Hepatocyte (in vitro differentiated cells): Measurements from ENCODE around the gene TCF4. TPM values are rescaled to one million over a fixed set of nuclear protein-coding genes. Genes with fewer than 3 reads are reported as not detected.

Source experiments
- DNase-seq: peaks from one replicate; pipeline ENCODE4 v3.0.0-alpha.2; 2016; ENCODE audit warnings: low spot score
- H2AFZ ChIP-seq: fragments of 200-600 bp; sonication (generic); 2 replicates; pipeline ENCODE4 v1.6.0; 2016; ENCODE audit warnings: antibody characterized with exemption, mild to moderate bottlenecking
- H3K27ac ChIP-seq: fragments of 200-600 bp; sonication (generic); 2 replicates; pipeline ENCODE4 v1.5.1; 2016; ENCODE audit warnings: mild to moderate bottlenecking
- H3K27me3 ChIP-seq: fragments of 200-600 bp; sonication (generic); 2 replicates; pipeline ENCODE4 v1.6.1; 2016
- H3K36me3 ChIP-seq: fragments of 200-600 bp; sonication (generic); replicated peaks from 2 replicates; pipeline ENCODE4 v1.5.1; 2016; ENCODE audit warnings: low read depth; ENCODE audit not compliant: insufficient read depth
- H3K4me1 ChIP-seq: fragments of 200-600 bp; sonication (generic); 2 replicates; pipeline ENCODE4 v1.5.1; 2016; ENCODE audit warnings: mild to moderate bottlenecking, moderate library complexity; ENCODE audit not compliant: insufficient read depth
- H3K4me2 ChIP-seq: fragments of 200-600 bp; sonication (generic); 2 replicates; pipeline ENCODE4 v1.6.0; 2016
- H3K4me3 ChIP-seq: fragments of 200-600 bp; sonication (generic); 2 replicates; pipeline ENCODE4 v1.5.1; 2016; ENCODE audit warnings: mild to moderate bottlenecking
- H3K79me2 ChIP-seq: fragments of 200-600 bp; sonication (generic); 2 replicates; pipeline ENCODE4 v1.6.0; 2017; ENCODE audit warnings: mild to moderate bottlenecking
- H3K9me2 ChIP-seq: fragments of 200-600 bp; sonication (generic); replicated peaks from 2 replicates; pipeline ENCODE4 v1.6.0; 2017; ENCODE audit warnings: mild to moderate bottlenecking; ENCODE audit not compliant: insufficient read depth
- H3K9me3 ChIP-seq: fragments of 200-600 bp; sonication (generic); 2 replicates; pipeline ENCODE4 v1.5.1; 2016; ENCODE audit warnings: low read depth, mild to moderate bottlenecking
- H4K20me1 ChIP-seq: fragments of 200-600 bp; sonication (generic); 2 replicates; pipeline ENCODE4 v1.6.0; 2016; ENCODE audit warnings: mild to moderate bottlenecking; ENCODE audit not compliant: insufficient read depth, poor library complexity, severe bottlenecking
- EZH2 ChIP-seq: fragments of 200-600 bp; sonication (generic); IDR thresholded peaks from 2 replicates; pipeline ENCODE4 v1.6.1; 2016; ENCODE audit warnings: antibody characterized with exemption, mild to moderate bottlenecking, borderline replicate concordance
- EZH2phosphoT487 ChIP-seq: fragments of 200-600 bp; sonication (generic); IDR thresholded peaks from one replicate; pipeline ENCODE4 v1.6.1; 2018; ENCODE audit warnings: antibody characterized with exemption, mild to moderate bottlenecking, low read depth, moderate library complexity; ENCODE audit not compliant: unreplicated experiment, severe bottlenecking
- WGBS: methylation state at CpG from one replicate; pipeline ENCODE4 v1.1.6; 2016; ENCODE audit warnings: low lambda C conversion rate; ENCODE audit errors: missing lambda C conversion rate; 5-methylcytosine and 5-hydroxymethylcytosine counted together
- polyA plus RNA-seq: library from polyadenylated mRNA; unstranded; fragments of >200 nt; fragmentation: Nextera tagmentation; extraction: Ambion mirVana; gene quantifications from 2 replicates; pipeline ENCODE4 v1.2.1, GENCODE V29; 2016
- total RNA-seq: library from RNA; depleted of rRNA; stranded (reverse); fragments of >200 nt; gene quantifications from 2 replicates; pipeline ENCODE4 v1.2.3, GENCODE V29; 2014
- TF ChIP-seq, protein P1 (sequence below): fragments of 200-600 bp; sonication (generic); IDR thresholded peaks from 2 replicates; pipeline ENCODE4 v1.5.1; 2016; ENCODE audit warnings: antibody characterized with exemption, mild to moderate bottlenecking; ENCODE audit not compliant: poor library complexity

The TCF4 gene
- total and polyA plus RNA-seq, 2 experiments from 2014 or later = 40.5 to 65.2 TPM

DNA sequence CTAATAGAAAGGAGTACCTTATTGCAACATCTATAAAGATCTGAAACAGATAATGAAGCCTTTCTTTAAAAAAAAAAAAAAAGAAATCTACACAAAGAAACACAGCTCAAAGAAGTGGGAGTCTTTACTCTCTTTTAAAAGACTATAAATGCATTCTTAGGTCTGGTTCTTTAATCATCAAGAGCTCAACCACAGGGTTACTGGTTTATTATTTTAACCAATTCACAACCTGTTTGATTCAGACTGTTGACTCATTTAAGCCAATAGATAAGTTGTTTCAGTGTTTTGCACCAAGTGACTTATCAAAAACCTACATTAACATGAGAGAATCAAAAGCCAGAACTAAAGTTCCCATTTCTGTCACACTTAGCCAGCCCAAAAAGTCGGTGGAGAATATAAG is 93.1 kb downstream of the TCF4 start:
- Histone ChIP-seq H3K79me2 (peaks cover 25% of the 10 kb centered on the region), H3K9me3 (no peaks in the 10 kb centered on the region), H3K4me1 (no peaks in the 10 kb centered on the region), H3K4me3 (no peak overlapping the region), H4K20me1 (no peaks in the 10 kb centered on the region), H3K27ac (no peak overlapping the region), H3K27me3 (no peaks in the 10 kb centered on the region), H2AFZ (no peak overlapping the region), H3K36me3 (no peaks in the 10 kb centered on the region), H3K9me2 (no peaks in the 10 kb centered on the region), H3K4me2 (no peak overlapping the region)
- WGBS = 67% methylated on average over 1 of the region's 1 CpG
- no peak for DNase-seq
- TF ChIP-seq, protein P1, sequence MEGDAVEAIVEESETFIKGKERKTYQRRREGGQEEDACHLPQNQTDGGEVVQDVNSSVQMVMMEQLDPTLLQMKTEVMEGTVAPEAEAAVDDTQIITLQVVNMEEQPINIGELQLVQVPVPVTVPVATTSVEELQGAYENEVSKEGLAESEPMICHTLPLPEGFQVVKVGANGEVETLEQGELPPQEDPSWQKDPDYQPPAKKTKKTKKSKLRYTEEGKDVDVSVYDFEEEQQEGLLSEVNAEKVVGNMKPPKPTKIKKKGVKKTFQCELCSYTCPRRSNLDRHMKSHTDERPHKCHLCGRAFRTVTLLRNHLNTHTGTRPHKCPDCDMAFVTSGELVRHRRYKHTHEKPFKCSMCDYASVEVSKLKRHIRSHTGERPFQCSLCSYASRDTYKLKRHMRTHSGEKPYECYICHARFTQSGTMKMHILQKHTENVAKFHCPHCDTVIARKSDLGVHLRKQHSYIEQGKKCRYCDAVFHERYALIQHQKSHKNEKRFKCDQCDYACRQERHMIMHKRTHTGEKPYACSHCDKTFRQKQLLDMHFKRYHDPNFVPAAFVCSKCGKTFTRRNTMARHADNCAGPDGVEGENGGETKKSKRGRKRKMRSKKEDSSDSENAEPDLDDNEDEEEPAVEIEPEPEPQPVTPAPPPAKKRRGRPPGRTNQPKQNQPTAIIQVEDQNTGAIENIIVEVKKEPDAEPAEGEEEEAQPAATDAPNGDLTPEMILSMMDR = no peak
- TF ChIP-seq EZH2phosphoT487 (no peak), EZH2 (no peak)

DNA sequence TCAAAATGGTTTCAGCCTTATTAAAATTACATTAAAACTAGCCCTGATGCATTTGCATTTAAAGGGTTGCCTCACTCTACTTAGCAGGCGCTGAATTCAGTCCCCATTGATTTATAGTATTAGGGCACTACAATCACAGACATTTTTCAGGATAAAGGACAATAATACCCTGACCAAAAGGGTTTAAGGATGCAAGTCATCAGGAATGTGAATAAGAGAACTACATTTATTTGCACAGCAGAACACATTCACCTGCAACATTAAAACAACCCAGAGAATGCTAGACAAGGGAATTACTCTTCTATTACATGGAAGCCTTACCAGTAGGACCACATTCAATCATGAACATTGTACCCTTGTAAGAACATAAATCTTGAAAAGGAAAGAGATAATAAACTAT is 93.6 kb downstream of the TCF4 start:
- WGBS = 78% methylated on average over 1 of the region's 1 CpG
- Histone ChIP-seq H2AFZ (no peak overlapping the region), H3K4me1 (peaks cover under 1% of the 10 kb centered on the region), H3K27ac (no peak overlapping the region), H3K36me3 (no peaks in the 10 kb centered on the region), H3K79me2 (peaks cover 25% of the 10 kb centered on the region), H3K9me2 (no peaks in the 10 kb centered on the region), H3K4me3 (no peak overlapping the region), H3K27me3 (no peaks in the 10 kb centered on the region), H3K9me3 (no peaks in the 10 kb centered on the region), H4K20me1 (no peaks in the 10 kb centered on the region), H3K4me2 (no peak overlapping the region)
- TF ChIP-seq, protein P1 = no peak
- TF ChIP-seq EZH2phosphoT487 = no peak
- no peak for TF ChIP-seq EZH2
- DNase-seq = no peak

DNA sequence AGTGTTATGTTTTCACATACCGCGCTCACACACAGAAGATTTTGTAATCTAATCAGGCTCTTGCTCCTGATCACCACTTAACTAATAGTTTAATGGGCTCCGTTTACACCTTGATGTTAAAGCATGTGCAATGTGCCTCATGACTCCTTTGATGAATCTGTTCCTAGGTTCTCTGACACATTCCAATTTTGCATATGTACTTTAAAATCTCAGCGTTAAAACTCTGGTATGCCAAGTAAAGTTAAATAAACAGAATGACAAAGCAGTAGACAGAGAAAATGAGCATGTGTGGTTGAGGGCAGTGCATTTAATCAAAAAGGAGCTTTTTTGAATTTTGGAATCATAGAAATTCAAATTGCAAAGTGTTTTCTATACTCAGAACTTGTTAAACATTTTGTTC is 96.4 kb downstream of the TCF4 start:
- H3K27me3 ChIP-seq = no peaks in the 10 kb centered on the region
- TF ChIP-seq, protein P1 = no peak
- TF ChIP-seq EZH2 = no peak
- no peak for TF ChIP-seq EZH2phosphoT487
- no peak overlapping the region for H3K4me3 ChIP-seq
- no peaks in the 10 kb centered on the region for H3K9me2 ChIP-seq
- no peaks in the 10 kb centered on the region for H3K36me3 ChIP-seq
- H3K79me2 ChIP-seq = peaks cover 37% of the 10 kb centered on the region
- no peaks in the 10 kb centered on the region for H3K9me3 ChIP-seq
- 84% methylated on average over 4 of the region's 4 CpGs for WGBS
- H2AFZ ChIP-seq = no peak overlapping the region
- H3K4me1 ChIP-seq = peaks cover 8% of the 10 kb centered on the region
- no peak overlapping the region for H3K4me2 ChIP-seq
- H3K27ac ChIP-seq = no peak overlapping the region
- no peak for DNase-seq
- no peaks in the 10 kb centered on the region for H4K20me1 ChIP-seq
